Pulmonary artery endothelial cell (primary cell): ENCODE results near the gene CENPS. TPM values are rescaled to one million over a fixed set of nuclear protein-coding genes. Genes with fewer than 3 reads are reported as not detected.

Experiments used
- total RNA-seq: library from RNA; depleted of rRNA; stranded (reverse); fragments of >200 nt; gene quantifications from 2 replicates; pipeline ENCODE4 v1.2.3, GENCODE V29; 2014

CENPS gene
- total RNA-seq, 1 donor from 2014 or later = 13.8 TPM

Other genes starting within 250 kb of the CENPS start
- 28.0 and 37.8 TPM in 2 replicates for gene KIF1B, start 219.9 kb upstream of the CENPS start, total RNA-seq
- 286 and 352 TPM in 2 replicates for gene PGD, start 31.4 kb upstream of the CENPS start, total RNA-seq
- gene CORT, start 19.6 kb downstream of the CENPS start, total RNA-seq = 0.13 TPM in 1 of 2 replicates, not detected in the other
- gene DFFA, start 42.1 kb downstream of the CENPS start, total RNA-seq = 78.3 and 82.2 TPM in 2 replicates
- 13.3 and 15.4 TPM in 2 replicates for gene PEX14, start 44.5 kb downstream of the CENPS start, total RNA-seq